Transverse colon (tissue), 4 donors: ENCODE data around the gene CDON.

Source experiments
- CTCF ChIP-seq, 5 experiments: fragments of 200-600 bp in 3 of 5; fragments of 450-650 bp in 2 of 5; sonication (generic) in 3 of 5; IDR thresholded peaks; 1 replicate in 2 of 5; 2 replicates in 3 of 5; pipeline ENCODE4 v1.5.1; 2016 to 2017; ENCODE audit warnings: antibody characterized with exemption in 5 of 5, inconsistent platforms in 3 of 5, mild to moderate bottlenecking in 2 of 5, moderate library complexity in 1 of 5
- EP300 ChIP-seq: sonication (generic); formaldehyde crosslinking; IDR thresholded peaks from one replicate; pipeline ENCODE4 v1.6.1; 2017; ENCODE audit warnings: antibody characterized with exemption, low read depth
- POLR2AphosphoS5 ChIP-seq, 3 donors: sonication (generic); formaldehyde crosslinking; IDR thresholded peaks; one replicate each; pipeline ENCODE4 v1.6.1; 2016; ENCODE audit warnings: antibody characterized with exemption in 3 of 3

GRCh38 chr11:125959511-125959910 lies 103.2 kb downstream of the CDON start:
- TF ChIP-seq POLR2AphosphoS5 (IDR thresholded peaks at IDR 0.05): no peak
- TF ChIP-seq EP300: no peak
- TF ChIP-seq CTCF (IDR thresholded peaks at IDR 0.05): no peak
